ENCODE measurements around the gene CDK17. TPM values are rescaled to one million over a fixed set of nuclear protein-coding genes. Genes with fewer than 3 reads are reported as not detected.

CDK17 gene
- total RNA-seq, 3 donors from 2014 or later: 47.7 to 113 (median 81.0) TPM

DNA sequence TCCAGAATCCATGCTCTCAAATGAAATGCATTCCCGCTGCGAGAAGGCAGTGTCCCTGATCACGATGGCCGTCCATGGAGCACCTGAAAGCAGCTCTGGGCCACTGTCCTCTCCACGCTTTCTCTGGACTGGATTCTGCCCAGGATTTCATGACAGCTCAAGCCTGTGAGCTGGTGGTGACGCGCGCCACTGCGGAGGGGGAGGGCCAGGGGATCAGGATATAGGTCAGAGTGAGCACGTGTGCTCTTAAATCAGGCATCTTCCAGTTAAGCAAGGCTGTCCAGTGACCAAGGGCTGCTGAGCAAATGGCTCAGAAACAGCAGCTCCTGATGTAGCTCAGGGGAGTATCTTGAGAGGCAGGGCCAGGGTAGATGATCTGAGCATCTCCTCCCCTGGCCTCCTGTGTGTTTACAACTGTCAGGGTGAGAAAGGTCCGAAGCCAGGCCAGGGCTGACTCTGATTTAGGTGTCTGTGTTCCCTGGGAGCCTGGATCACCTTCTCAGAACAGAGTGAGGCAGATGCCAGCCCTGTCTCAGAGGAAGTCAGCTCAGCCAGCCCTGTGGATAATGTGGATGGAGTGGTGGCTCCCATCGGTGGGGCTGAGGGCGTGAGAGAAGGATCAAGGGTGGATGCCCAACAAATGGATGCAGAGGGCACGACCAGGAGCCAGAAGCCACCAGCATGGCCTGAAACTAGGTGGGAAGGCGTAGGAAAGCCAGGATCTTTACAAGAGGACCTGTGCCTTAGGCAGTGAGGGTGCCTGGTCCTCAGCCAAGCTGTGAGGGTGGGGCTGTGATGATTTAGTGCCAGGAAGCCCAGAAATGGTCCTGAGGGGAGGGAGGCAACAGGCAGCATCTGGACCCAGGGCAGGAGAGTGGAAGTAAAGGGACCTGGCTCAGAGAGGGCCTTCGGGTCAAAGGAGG is 150.8 kb downstream of the CDK17 start:
- peak overlapping the region; percentile 50 to 80 for H3K27ac ChIP-seq

DNA sequence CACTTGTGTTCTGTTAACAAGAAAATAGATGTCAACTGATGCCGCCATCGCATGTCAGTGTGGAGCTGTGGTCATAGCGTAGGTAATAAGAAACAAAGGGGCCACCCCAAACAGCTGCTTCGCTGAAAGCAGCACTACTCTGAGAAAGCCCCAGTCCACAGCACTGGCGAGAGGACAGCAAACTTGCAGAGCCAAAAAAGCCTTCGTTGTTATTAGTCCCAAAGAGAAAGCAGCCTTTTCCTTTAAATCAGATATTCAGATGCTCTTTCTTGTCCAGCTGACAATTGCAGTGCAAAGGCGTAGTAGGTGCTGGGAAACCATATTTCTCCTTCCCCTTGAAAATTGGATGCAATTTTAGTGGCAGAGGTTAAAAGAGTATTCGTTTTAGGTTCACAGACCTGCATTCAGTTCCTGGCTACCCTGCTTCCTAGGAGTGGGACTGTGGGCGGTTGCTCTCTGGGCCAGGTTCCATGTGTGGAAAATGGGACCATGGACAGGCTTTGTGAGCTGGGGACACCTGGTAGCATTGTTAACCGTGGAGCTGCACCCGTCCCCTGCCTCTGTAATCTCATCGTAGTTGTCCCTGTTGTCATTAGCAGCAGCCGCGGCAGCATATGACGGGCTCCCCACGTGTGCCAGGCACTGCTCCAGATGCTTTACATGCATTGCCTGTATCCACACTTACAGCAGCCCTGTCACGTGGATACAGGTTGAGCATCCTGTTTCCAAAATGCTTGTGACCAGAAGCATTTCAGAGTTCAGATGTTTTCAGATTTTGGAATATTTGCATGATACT is 151.9 kb downstream of the CDK17 start:
- H3K36me3 ChIP-seq: no peaks in the 10 kb centered on the region
- H3K27ac ChIP-seq: peak overlapping the region in 1 of 2 donors; percentile 80

More for the DNA sequence above, 150.8 kb downstream of the CDK17 start:
- intact Hi-C loops (cut with DNase I; ENCODE audit: low total_unique reads): loop anchor here (5.0 kb wide), 1 partner anchor 507 kb away; no protein-coding TSS in a partner anchor
- Histone ChIP-seq H3K4me1 (no peaks in the 10 kb centered on the region), H3K9me3 (no peaks in the 10 kb centered on the region), H3K27me3 (no peaks in the 10 kb centered on the region), H3K36me3 (no peaks in the 10 kb centered on the region), H3K4me3 (no peak overlapping the region)
- TF ChIP-seq, protein P1, sequence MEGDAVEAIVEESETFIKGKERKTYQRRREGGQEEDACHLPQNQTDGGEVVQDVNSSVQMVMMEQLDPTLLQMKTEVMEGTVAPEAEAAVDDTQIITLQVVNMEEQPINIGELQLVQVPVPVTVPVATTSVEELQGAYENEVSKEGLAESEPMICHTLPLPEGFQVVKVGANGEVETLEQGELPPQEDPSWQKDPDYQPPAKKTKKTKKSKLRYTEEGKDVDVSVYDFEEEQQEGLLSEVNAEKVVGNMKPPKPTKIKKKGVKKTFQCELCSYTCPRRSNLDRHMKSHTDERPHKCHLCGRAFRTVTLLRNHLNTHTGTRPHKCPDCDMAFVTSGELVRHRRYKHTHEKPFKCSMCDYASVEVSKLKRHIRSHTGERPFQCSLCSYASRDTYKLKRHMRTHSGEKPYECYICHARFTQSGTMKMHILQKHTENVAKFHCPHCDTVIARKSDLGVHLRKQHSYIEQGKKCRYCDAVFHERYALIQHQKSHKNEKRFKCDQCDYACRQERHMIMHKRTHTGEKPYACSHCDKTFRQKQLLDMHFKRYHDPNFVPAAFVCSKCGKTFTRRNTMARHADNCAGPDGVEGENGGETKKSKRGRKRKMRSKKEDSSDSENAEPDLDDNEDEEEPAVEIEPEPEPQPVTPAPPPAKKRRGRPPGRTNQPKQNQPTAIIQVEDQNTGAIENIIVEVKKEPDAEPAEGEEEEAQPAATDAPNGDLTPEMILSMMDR (IDR thresholded peaks at IDR 0.05): no peak
- TF ChIP-seq POLR2AphosphoS5 (IDR thresholded peaks at IDR 0.05) (peak in 1 of 3 donors; percentile 27), POLR2A (IDR thresholded peaks at IDR 0.05) (no peak)
- DNase-seq (ENCODE audit: low spot score in 2 of 2): no peak

DNA sequence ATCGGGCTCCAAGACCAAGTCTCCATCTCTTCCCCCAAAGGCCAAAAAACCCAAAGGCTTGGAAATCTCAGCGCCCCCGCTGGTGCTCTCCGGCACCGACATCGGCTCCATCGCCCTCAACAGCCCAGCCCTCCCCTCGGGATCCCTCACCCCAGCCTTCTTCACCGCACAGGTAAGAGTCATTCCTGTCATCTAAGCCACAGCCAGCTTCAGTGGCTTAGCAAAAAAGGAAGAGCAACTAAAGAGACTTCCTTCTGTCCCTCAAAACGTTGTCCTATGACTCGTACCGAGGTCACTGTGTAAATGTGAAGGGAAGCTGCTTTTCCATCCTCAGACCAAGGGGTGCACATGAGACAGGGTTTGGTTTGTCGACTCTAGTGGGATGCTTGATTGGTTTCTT is 152.7 kb downstream of the CDK17 start:
- Histone ChIP-seq H3K36me3 (no peaks in the 10 kb centered on the region), H3K4me1 (no peaks in the 10 kb centered on the region), H3K4me3 (no peak overlapping the region), H3K9me3 (no peaks in the 10 kb centered on the region), H3K27me3 (no peaks in the 10 kb centered on the region), H3K27ac (no peak overlapping the region)
- no peak for DNase-seq (ENCODE audit: low spot score in 2 of 2)
- TF ChIP-seq POLR2A (IDR thresholded peaks at IDR 0.05) (no peak), POLR2AphosphoS5 (IDR thresholded peaks at IDR 0.05) (no peak)
- TF ChIP-seq, protein P1 (IDR thresholded peaks at IDR 0.05): no peak
- intact Hi-C loops (cut with DNase I; ENCODE audit: low total_unique reads): loop anchor here (5.0 kb wide), 1 partner anchor 505 kb away; no protein-coding TSS in a partner anchor

More for the DNA sequence above, 151.9 kb downstream of the CDK17 start:
- no peaks in the 10 kb centered on the region for H3K27me3 ChIP-seq
- no peaks in the 10 kb centered on the region for H3K9me3 ChIP-seq
- no peak overlapping the region for H3K4me3 ChIP-seq
- TF ChIP-seq, protein P1 (IDR thresholded peaks at IDR 0.05): no peak
- no peak for TF ChIP-seq POLR2A (IDR thresholded peaks at IDR 0.05)
- peak in 1 of 3 donors; percentile 20 for TF ChIP-seq POLR2AphosphoS5 (IDR thresholded peaks at IDR 0.05)
- intact Hi-C loops (cut with DNase I; ENCODE audit: low total_unique reads): loop anchor here (5.0 kb wide), 1 partner anchor 506 kb away; no protein-coding TSS in a partner anchor
- no peak for DNase-seq (ENCODE audit: low spot score in 2 of 2)
- H3K4me1 ChIP-seq: no peaks in the 10 kb centered on the region

DNA sequence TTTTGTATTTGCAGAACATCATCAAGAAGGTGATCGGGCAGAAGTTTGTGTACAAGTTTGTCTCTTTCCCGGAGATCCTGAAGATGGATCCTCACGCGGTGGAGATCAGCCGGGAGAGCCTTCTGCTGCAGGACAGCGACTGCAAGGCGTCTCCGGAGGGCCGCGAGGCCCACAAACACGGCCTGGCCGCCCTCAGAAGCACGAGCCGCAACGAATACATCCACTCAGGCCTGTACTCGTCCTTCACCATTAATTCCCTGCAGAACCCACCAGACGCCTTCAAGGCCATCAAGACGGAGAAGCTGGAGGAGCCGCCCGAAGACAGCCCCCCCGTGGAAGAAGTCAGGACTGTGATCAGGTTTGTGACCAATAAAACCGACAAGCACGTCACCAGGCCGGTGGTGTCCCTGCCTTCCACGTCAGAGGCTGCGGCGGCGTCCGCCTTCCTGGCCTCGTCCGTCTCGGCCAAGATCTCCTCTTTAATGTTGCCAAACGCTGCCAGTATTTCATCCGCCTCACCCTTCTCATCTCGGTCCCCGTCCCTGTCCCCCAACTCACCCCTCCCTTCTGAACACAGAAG is 153.2 kb downstream of the CDK17 start:
- TF ChIP-seq POLR2AphosphoS5 (IDR thresholded peaks at IDR 0.05) (no peak), POLR2A (IDR thresholded peaks at IDR 0.05) (no peak)
- TF ChIP-seq, protein P1 (IDR thresholded peaks at IDR 0.05): no peak
- no peaks in the 10 kb centered on the region for H3K27me3 ChIP-seq
- intact Hi-C loops (cut with DNase I; ENCODE audit: low total_unique reads): loop anchor here (5.0 kb wide), 1 partner anchor 505 kb away; no protein-coding TSS in a partner anchor
- H3K4me1 ChIP-seq: no peaks in the 10 kb centered on the region
- H3K9me3 ChIP-seq: no peaks in the 10 kb centered on the region
- H3K4me3 ChIP-seq: no peak overlapping the region
- no peak overlapping the region for H3K27ac ChIP-seq
- H3K36me3 ChIP-seq: no peaks in the 10 kb centered on the region
- no peak for DNase-seq (ENCODE audit: low spot score in 2 of 2)

Data from breast epithelium (tissue), 4 donors.